Tracheal epithelial cell (primary cell): Measurements from ENCODE around the gene MTHFD2L. TPM values are rescaled to one million over a fixed set of nuclear protein-coding genes. Genes with fewer than 3 reads are reported as not detected.

Experiments used
- total RNA-seq: library from RNA; depleted of rRNA; stranded (reverse); fragments of >200 nt; gene quantifications from 2 replicates; pipeline ENCODE4 v1.2.1, GENCODE V29; 2014

MTHFD2L gene
- 34.5 and 35.6 TPM in 2 replicates for total RNA-seq

GRCh38 chr4:74157561-74158465 is at the start of gene MTHFD2L:
TSS of gene MTHFD2L (plus strand) at chr4:74158118. CDS start at chr4:74158139, 21 bp downstream.

GRCh38 chr4:74308215-74308614 is 150.3 kb downstream of the MTHFD2L start, which contains the start of gene EPGN:
TSS of gene EPGN (plus strand) at chr4:74308470. CDS start at chr4:74308534, 64 bp downstream.

Other genes starting within 250 kb of the MTHFD2L start
- not detected in 2 replicates for gene PF4, start 176.1 kb upstream of the MTHFD2L start, total RNA-seq
- gene PPBP, start 169.9 kb upstream of the MTHFD2L start, total RNA-seq = 0.24 and 0.85 TPM in 2 replicates
- 0.64 and 38.3 TPM in 2 replicates for gene CXCL5, start 159.4 kb upstream of the MTHFD2L start, total RNA-seq
- gene CXCL3, start 119.4 kb upstream of the MTHFD2L start, total RNA-seq = 0.64 and 4.1 TPM in 2 replicates
- gene CXCL2, start 58.9 kb upstream of the MTHFD2L start, total RNA-seq = 3.4 and 17.8 TPM in 2 replicates
- gene EPGN, start 150.4 kb downstream of the MTHFD2L start, total RNA-seq = 5.8 and 13.5 TPM in 2 replicates
- gene EREG, start 207.0 kb downstream of the MTHFD2L start, total RNA-seq = 15.6 and 19.3 TPM in 2 replicates